ENCODE results near the gene SCARB1. TPM values are rescaled to one million over a fixed set of nuclear protein-coding genes. Genes with fewer than 3 reads are reported as not detected.

Gene SCARB1
- total RNA-seq, 1 donor from 2014 or later = 10.0 TPM

- DNase-seq (ENCODE audit: low read depth) = no peak
Measured at GRCh38 chr12:124822218-124822617, 41.4 kb downstream of the SCARB1 start.

GRCh38 chr12:124821252-124822200 lies 42.1 kb downstream of the SCARB1 start:
- DNase-seq (ENCODE audit: low read depth) = no peak

- no peak for DNase-seq (ENCODE audit: low read depth)
Measured at GRCh38 chr12:124820199-124820598, 43.5 kb downstream of the SCARB1 start.

DNA sequence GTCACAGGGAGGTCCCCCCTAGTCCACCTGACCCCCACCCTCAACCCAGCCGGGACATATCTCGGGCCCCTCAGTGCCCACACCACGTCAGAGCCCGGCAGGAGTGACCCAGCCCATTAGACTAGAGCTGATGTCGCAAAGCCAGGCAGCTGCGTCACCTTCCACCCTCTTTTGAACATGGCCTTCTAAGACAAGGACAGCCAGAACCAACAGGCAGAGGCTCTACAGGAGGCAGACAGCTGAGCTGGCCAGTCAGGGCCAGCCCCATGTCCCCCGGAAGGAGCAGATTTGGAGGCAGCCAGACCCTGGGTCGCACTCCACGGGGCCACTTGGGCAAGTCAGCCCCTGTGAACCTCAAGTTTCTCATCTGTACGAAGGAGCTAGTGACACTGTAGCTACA lies 44.1 kb downstream of the SCARB1 start:
- DNase-seq (ENCODE audit: low read depth) = no peak

DNA sequence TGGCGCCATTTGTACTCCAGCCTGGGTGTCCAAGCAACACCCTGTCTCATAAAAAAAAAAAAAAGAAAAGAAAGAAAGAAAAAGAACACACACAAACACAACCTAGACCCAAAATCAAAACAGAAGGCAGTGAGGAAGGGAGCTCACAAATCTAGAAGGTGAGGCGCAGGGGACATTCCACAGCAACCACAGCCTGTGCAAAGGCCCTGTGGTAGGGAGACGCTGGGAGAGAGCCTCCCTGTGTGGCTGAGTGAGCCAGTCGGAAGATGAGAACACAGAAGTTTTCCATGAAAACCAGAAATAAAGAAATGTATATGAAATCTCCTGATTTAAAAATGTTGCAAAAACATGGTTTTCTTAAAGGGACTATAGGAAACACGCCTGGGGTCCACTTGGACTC lies 44.6 kb downstream of the SCARB1 start:
- DNase-seq (ENCODE audit: low read depth) = no peak

- DNase-seq (ENCODE audit: low read depth) = no peak
Measured at GRCh38 chr12:124817076-124818000, 46.3 kb downstream of the SCARB1 start.

DNA sequence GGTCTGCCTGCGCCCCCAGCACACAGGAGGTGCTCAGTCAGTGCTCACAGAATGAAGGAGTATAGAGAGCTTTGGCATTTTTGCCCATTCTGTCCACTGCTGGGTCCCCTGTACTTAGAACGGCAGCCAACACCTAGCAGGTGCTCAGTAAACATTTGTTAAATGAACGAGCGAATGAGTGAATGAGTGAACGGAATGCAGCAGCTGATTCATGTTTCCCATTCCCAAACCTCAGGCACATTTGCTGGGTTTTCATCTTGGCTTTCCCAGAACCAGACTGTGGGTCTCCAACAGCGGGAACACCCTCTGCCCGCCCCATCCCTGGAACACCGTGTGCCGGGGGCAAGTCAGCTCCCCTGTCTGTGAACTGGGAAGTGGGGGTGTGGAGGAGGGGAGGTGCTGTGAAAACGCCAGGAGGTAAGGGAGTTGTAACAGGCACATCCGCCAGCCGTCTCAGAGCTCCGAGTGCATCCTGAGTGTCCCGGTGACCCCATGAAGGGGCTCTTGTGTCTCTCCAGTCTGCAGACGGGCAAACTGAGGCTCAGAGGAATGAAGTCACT lies 47.3 kb downstream of the SCARB1 start:
- no peak for DNase-seq (ENCODE audit: low read depth)

- DNase-seq (ENCODE audit: low read depth) = no peak
Measured at GRCh38 chr12:124814741-124815613, 48.7 kb downstream of the SCARB1 start.

- no peak for DNase-seq (ENCODE audit: low read depth)
Measured at GRCh38 chr12:124813782-124814181, 49.9 kb downstream of the SCARB1 start.

- DNase-seq (ENCODE audit: low read depth) = no peak
Measured at GRCh38 chr12:124812979-124813378, 50.7 kb downstream of the SCARB1 start.

DNA sequence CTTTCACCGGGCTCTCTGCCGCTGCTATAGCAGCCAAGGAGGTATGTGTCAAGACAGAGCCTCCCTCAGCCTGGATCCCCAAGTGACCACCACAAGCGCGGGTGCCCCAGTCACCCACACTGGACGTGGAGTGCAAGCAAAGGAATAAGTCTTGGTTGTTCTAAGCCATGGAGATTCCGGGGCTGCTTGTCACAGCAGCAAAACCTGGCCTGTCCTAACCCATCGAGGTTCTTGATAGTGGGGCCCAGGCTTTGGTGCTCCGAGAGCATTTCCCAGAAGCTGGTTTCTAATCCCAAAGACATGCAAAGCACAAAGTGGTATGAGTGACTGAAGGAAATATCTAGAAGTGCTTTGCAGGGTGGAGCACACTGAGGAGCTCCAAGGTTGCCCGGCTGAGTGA lies 51.3 kb downstream of the SCARB1 start:
- no peak for DNase-seq (ENCODE audit: low read depth)

GRCh38 chr12:124811633-124812032 lies 52.0 kb downstream of the SCARB1 start:
- DNase-seq (ENCODE audit: low read depth) = no peak

GRCh38 chr12:124809878-124810277 lies 53.8 kb downstream of the SCARB1 start:
- DNase-seq (ENCODE audit: low read depth) = no peak

DNA sequence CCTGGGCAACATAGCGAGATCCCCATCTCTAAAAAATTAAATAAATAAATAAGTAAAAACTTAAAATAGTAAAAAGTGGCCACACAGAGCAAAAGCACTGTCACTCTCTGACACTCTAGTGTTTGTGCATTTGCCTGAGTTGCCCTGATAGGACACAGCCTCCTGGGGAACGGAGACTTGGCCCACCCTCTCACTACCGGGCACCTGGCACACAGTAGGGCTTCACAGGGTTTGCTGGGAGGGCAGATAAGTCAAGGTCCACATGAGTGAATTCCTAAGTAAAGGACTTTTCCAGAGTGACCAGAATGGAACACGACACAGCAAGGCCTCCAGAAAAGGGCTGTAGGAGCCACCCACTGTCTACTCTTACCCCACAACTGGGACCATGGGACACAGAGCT lies 54.3 kb downstream of the SCARB1 start:
- no peak for DNase-seq (ENCODE audit: low read depth)

- DNase-seq (ENCODE audit: low read depth) = no peak
Measured at GRCh38 chr12:124808272-124808671, 55.4 kb downstream of the SCARB1 start.

DNA sequence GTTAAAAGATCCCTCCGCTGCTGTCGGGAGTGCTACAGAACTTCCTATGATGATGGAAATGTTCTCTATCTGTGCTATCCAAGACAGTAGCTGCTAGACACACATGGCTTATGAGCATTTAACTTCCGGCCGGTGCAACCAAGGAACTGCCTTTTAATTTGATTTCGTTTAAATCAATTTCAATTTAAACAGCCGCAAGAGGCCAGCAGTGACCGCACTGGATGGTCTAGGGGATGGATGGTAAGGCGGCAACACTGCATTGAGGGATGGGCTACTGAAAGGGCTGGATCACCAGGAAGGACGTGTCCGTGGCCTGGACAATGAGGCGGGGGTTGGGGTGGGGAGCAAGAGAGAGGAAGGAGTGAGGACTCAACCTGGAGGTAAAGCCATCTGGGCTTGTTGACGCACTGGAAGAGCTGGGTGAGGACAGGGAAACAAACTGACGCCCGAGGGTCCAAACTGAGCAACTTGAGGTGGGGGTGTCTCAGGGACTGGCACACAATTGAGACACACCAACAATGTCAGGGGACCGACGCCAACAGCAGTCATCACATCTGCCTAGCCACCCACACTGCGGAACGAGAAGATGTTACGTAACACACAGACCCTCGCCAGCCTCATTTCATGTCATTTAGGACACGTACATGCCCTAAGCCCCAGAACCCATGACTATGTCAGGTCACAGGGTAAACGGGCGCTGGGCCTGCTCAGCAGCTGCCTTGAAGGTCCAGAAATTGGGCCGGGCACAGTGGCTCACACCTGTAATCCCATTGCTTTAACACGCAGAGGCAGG lies 57.6 kb downstream of the SCARB1 start:
- no peak for DNase-seq (ENCODE audit: low read depth)

- no peak for DNase-seq (ENCODE audit: low read depth)
Measured at GRCh38 chr12:124805050-124805449, 58.6 kb downstream of the SCARB1 start.

GRCh38 chr12:124804011-124804621 lies 59.5 kb downstream of the SCARB1 start:
- no peak for DNase-seq (ENCODE audit: low read depth)

DNA sequence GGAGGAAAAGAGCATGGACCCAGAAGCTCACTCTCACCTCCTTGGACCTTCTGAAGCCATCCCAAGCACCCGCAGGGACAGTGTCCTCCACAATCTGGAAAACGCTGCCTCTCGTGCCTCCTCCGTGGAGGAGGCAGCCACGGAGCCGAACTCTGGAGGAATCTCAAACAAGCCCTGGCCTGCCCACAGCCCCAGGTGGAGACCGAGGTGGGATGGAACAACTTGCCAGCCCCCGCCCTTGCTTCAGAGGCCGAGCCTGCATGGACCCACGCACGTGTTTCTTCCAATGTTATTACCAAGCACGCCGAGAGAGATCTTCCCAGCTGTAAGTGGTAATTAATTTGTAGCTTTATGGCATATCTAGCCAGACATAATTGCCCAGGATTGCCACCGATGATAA lies 61.3 kb downstream of the SCARB1 start:
- no peak for DNase-seq (ENCODE audit: low read depth)

GRCh38 chr12:124800506-124800905 lies 63.2 kb downstream of the SCARB1 start:
- DNase-seq (ENCODE audit: low read depth) = no peak

All from renal cortical epithelial cell (primary cell).